H1 (cell line): ENCODE results near the gene NBEA. TPM values are rescaled to one million over a fixed set of nuclear protein-coding genes. Genes with fewer than 3 reads are reported as not detected.

Source experiments
- CTCF ChIA-PET: fragments of 300-600 bp; sonication (Branson Sonifier 250); formaldehyde crosslinking; loops from one replicate; lab custom pipeline; 2021; ENCODE audit not compliant: partially characterized antibody; lab: Charles Lee
- POLR2A ChIA-PET: fragments of 300-600 bp; sonication (Branson Sonifier 250); formaldehyde crosslinking; loops from one replicate; lab custom pipeline; 2021; ENCODE audit warnings: inconsistent platforms; ENCODE audit not compliant: partially characterized antibody; lab: Charles Lee
- DNase-seq, 2 experiments: peaks; one replicate each; pipeline versions ENCODE4 v3.0.0 to v3.0.0-alpha.2; 2010 to 2022; ENCODE audit warnings: low spot score in 2 of 2, low read depth in 1 of 2, mixed read lengths in 1 of 2
- FAIRE-seq: peaks from 2 replicates; lab custom pipeline; 2011; peaks lifted over from hg19 to GRCh38; lab: Jason Lieb, UNC
- H2AFZ ChIP-seq: 2 replicates; pipeline ENCODE4 v1.8.1; 2012; ENCODE audit warnings: low read length, inconsistent platforms
- H2AK5ac ChIP-seq: 2 replicates; pipeline ENCODE4 v1.6.1; 2013; ENCODE audit warnings: low read depth, low read length
- H2BK120ac ChIP-seq: replicated peaks from 2 replicates; pipeline ENCODE3; 2013; ENCODE audit warnings: low read depth, low read length, inconsistent platforms
- H2BK12ac ChIP-seq: 2 replicates; pipeline ENCODE4 v1.6.1; 2013; ENCODE audit warnings: low read depth, low read length
- H2BK15ac ChIP-seq: 2 replicates; pipeline ENCODE4 v1.6.1; 2013; ENCODE audit warnings: low read length
- H2BK20ac ChIP-seq: 2 replicates; pipeline ENCODE4 v1.6.1; 2013; ENCODE audit warnings: low read length
- H2BK5ac ChIP-seq: 2 replicates; pipeline ENCODE4 v1.6.1; 2013; ENCODE audit warnings: low read depth, low read length
- H3K14ac ChIP-seq: 2 replicates; pipeline ENCODE4 v1.6.1; 2013; ENCODE audit warnings: inconsistent platforms; ENCODE audit not compliant: insufficient read length
- H3K18ac ChIP-seq: 2 replicates; pipeline ENCODE4 v1.6.1; 2013; ENCODE audit warnings: low read length; ENCODE audit errors: extremely low read depth
- H3K23ac ChIP-seq: 2 replicates; pipeline ENCODE4 v1.6.1; 2013; ENCODE audit warnings: inconsistent platforms; ENCODE audit not compliant: insufficient read length
- H3K23me2 ChIP-seq: 2 replicates; pipeline ENCODE4 v1.6.1; 2013; ENCODE audit warnings: low read depth, low read length
- H3K27ac ChIP-seq: 2 replicates; pipeline ENCODE4 v1.6.1; 2011; ENCODE audit warnings: low read depth, low read length, inconsistent platforms
- H3K27me3 ChIP-seq, 4 experiments: replicated peaks in 1 of 4; 1 replicate in 1 of 4; 2 replicates in 3 of 4; pipeline versions ENCODE4 v1.6.1 to v1.8.1; 2011 to 2013; ENCODE audit warnings: low read length in 3 of 4, mild to moderate bottlenecking in 3 of 4, inconsistent platforms in 2 of 4, mixed read lengths in 2 of 4, moderate library complexity in 1 of 4; ENCODE audit not compliant: control insufficient read depth in 3 of 4, insufficient read depth in 3 of 4; ENCODE audit errors: extremely low read depth in 1 of 4
- H3K36me3 ChIP-seq, 4 experiments: 2 replicates each; pipeline versions ENCODE4 v1.6.1 to v1.8.1; 2011 to 2013; ENCODE audit warnings: mild to moderate bottlenecking in 4 of 4, low read length in 3 of 4, moderate library complexity in 2 of 4, control low read depth in 1 of 4, inconsistent platforms in 1 of 4; ENCODE audit not compliant: insufficient read depth in 4 of 4, control insufficient read depth in 2 of 4
- H3K4ac ChIP-seq: replicated peaks from 2 replicates; pipeline ENCODE3; 2013; ENCODE audit warnings: low read length, low read depth, mixed read lengths, inconsistent platforms; ENCODE audit not compliant: insufficient read length
- H3K4me1 ChIP-seq, 4 experiments: replicated peaks in 1 of 4; 1 replicate in 1 of 4; 2 replicates in 3 of 4; pipeline versions ENCODE4 v1.6.1 to v1.8.1; 2011 to 2013; ENCODE audit warnings: low read length in 3 of 4, inconsistent platforms in 2 of 4, mixed read lengths in 1 of 4; ENCODE audit not compliant: insufficient read depth in 4 of 4, control insufficient read depth in 3 of 4
- H3K4me2 ChIP-seq, 2 experiments: 2 replicates each; pipeline versions ENCODE4 v1.6.1 to v1.8.1; 2011 to 2013; ENCODE audit warnings: low read depth in 2 of 2, low read length in 2 of 2, control low read depth in 1 of 2, inconsistent platforms in 1 of 2, mild to moderate bottlenecking in 1 of 2; ENCODE audit not compliant: insufficient read depth in 1 of 2
- H3K4me3 ChIP-seq, 4 experiments: fragments of 200-600, 300-600 bp in 1 of 4; sonication (generic), shearing (Covaris generic), sonication (Bioruptor Twin) in 1 of 4; 2 replicates each; pipeline versions ENCODE4 v1.5.1 to v1.8.1; 2011 to 2016; ENCODE audit warnings: low read length in 4 of 4, low read depth in 3 of 4, control low read depth in 2 of 4, inconsistent platforms in 2 of 4, mild to moderate bottlenecking in 2 of 4, mixed read lengths in 1 of 4, moderate library complexity in 1 of 4; ENCODE audit not compliant: insufficient read depth in 2 of 4; ENCODE audit errors: extremely low read depth in 1 of 4
- H3K56ac ChIP-seq: replicated peaks from 2 replicates; pipeline ENCODE3; 2013; ENCODE audit warnings: low read depth, mild to moderate bottlenecking, mixed read lengths, low read length, inconsistent platforms; ENCODE audit not compliant: insufficient read length
- H3K79me1 ChIP-seq: 2 replicates; pipeline ENCODE4 v1.6.1; 2013; ENCODE audit warnings: low read depth, low read length, control low read depth
- H3K79me2 ChIP-seq, 2 experiments: 2 replicates each; pipeline versions ENCODE4 v1.6.1 to v1.8.1; 2012 to 2013; ENCODE audit warnings: low read length in 2 of 2, mild to moderate bottlenecking in 2 of 2, inconsistent platforms in 1 of 2; ENCODE audit not compliant: insufficient read depth in 2 of 2, control insufficient read depth in 1 of 2
- H3K9ac ChIP-seq, 4 experiments: replicated peaks in 1 of 4; 1 replicate in 1 of 4; 2 replicates in 3 of 4; pipeline versions ENCODE4 v1.6.1 to v1.8.1; 2011 to 2013; ENCODE audit warnings: low read depth in 3 of 4, low read length in 3 of 4, control low read depth in 2 of 4, mild to moderate bottlenecking in 2 of 4, moderate library complexity in 2 of 4, inconsistent platforms in 1 of 4; ENCODE audit errors: extremely low read depth in 1 of 4
- H3K9me3 ChIP-seq, 2 experiments: 2 replicates each; pipeline versions ENCODE4 v1.6.1 to v1.8.1; 2012 to 2013; ENCODE audit warnings: mild to moderate bottlenecking in 2 of 2, moderate library complexity in 2 of 2, control low read depth in 1 of 2, inconsistent platforms in 1 of 2, low read depth in 1 of 2, low read length in 1 of 2, mixed read lengths in 1 of 2; ENCODE audit not compliant: insufficient read depth in 2 of 2
- H4K20me1 ChIP-seq, 2 experiments: replicated peaks in 1 of 2; 2 replicates each; pipeline versions ENCODE3 to v1.8.1; 2011 to 2013; ENCODE audit warnings: inconsistent platforms in 2 of 2, low read length in 2 of 2, mild to moderate bottlenecking in 1 of 2; ENCODE audit not compliant: insufficient read depth in 2 of 2, control insufficient read depth in 1 of 2
- H4K5ac ChIP-seq: 2 replicates; pipeline ENCODE4 v1.6.1; 2013; ENCODE audit warnings: low read length, low read depth, mixed read lengths, inconsistent platforms; ENCODE audit not compliant: insufficient read length
- H4K8ac ChIP-seq: 2 replicates; pipeline ENCODE4 v1.8.0; 2013; ENCODE audit warnings: mild to moderate bottlenecking, moderate library complexity, low read length, inconsistent platforms; ENCODE audit not compliant: insufficient read depth; ENCODE audit errors: extremely low read depth
- H4K91ac ChIP-seq: replicated peaks from 2 replicates; pipeline ENCODE3; 2013; ENCODE audit warnings: low read length, mixed read lengths, inconsistent platforms; ENCODE audit not compliant: insufficient read length
- ATF3 ChIP-seq: IDR thresholded peaks from 2 replicates; pipeline ENCODE4 v1.6.1; 2011; ENCODE audit warnings: low read depth, mild to moderate bottlenecking, low read length; ENCODE audit not compliant: insufficient read depth
- BCL11A ChIP-seq, 2 experiments: IDR thresholded peaks; one replicate each; pipeline ENCODE4 v1.6.1; 2011; ENCODE audit warnings: low read depth in 2 of 2, low read length in 2 of 2, mild to moderate bottlenecking in 2 of 2
- BRCA1 ChIP-seq: IDR thresholded peaks from 2 replicates; pipeline ENCODE4 v1.6.1; 2012; ENCODE audit warnings: low read depth, low read length, improper control_type of control experiment
- CREB1 ChIP-seq: IDR thresholded peaks from 2 replicates; pipeline ENCODE4 v1.6.1; 2012; ENCODE audit warnings: inconsistent platforms
- E2F6 ChIP-seq: IDR thresholded peaks from 2 replicates; pipeline ENCODE4 v1.6.1; 2012; ENCODE audit warnings: inconsistent platforms
- FOSL1 ChIP-seq: IDR thresholded peaks from 2 replicates; pipeline ENCODE4 v1.6.1; 2011; ENCODE audit warnings: mild to moderate bottlenecking, low read depth, low read length, moderate library complexity; ENCODE audit not compliant: insufficient read depth
- HDAC2 ChIP-seq, 2 experiments: fragments of 300-600 bp in 1 of 2; sonication (generic) in 1 of 2; IDR thresholded peaks; 2 replicates each; pipeline ENCODE4 v1.6.1; 2011 to 2012; ENCODE audit warnings: low read depth in 2 of 2, low read length in 2 of 2, mild to moderate bottlenecking in 2 of 2, moderate library complexity in 2 of 2, borderline replicate concordance in 1 of 2, inconsistent platforms in 1 of 2
- JUND ChIP-seq: IDR thresholded peaks from 2 replicates; pipeline ENCODE4 v1.6.1; 2011; ENCODE audit warnings: mild to moderate bottlenecking, improper control_type of control experiment, low read length
- POLR2A ChIP-seq, 2 experiments: IDR thresholded peaks; 1 replicate in 1 of 2; 2 replicates in 1 of 2; pipeline ENCODE4 v1.6.1; 2011; ENCODE audit warnings: low read depth in 2 of 2, low read length in 2 of 2, mild to moderate bottlenecking in 2 of 2; ENCODE audit errors: control extremely low read depth in 1 of 2
- POU5F1 ChIP-seq: IDR thresholded peaks from 2 replicates; pipeline ENCODE4 v1.6.1; 2011; ENCODE audit warnings: low read depth, mild to moderate bottlenecking, low read length, moderate library complexity
- RFX5 ChIP-seq: IDR thresholded peaks from 2 replicates; pipeline ENCODE4 v1.6.1; 2011; ENCODE audit warnings: low read depth, low read length, improper control_type of control experiment, borderline replicate concordance
- SIRT6 ChIP-seq: IDR thresholded peaks from one replicate; pipeline ENCODE4 v1.7.1; 2012; ENCODE audit warnings: low read length, inconsistent platforms
- SP4 ChIP-seq: IDR thresholded peaks from 2 replicates; pipeline ENCODE4 v1.6.1; 2012; ENCODE audit warnings: low read length, inconsistent platforms
- TBP ChIP-seq: IDR thresholded peaks from 2 replicates; pipeline ENCODE4 v1.6.1; 2011; ENCODE audit warnings: low read depth, low read length, improper control_type of control experiment
- TCF12 ChIP-seq: IDR thresholded peaks from 2 replicates; pipeline ENCODE4 v1.6.1; 2011; ENCODE audit warnings: low read depth, mild to moderate bottlenecking, low read length
- WGBS, 2 experiments: shearing (Covaris generic) in 1 of 2; methylation state at CpG; one replicate each; pipeline versions ENCODE4 v1.1.6 to v1.1.7; 2013 to 2015; ENCODE audit warnings: low lambda C conversion rate in 2 of 2, mixed read lengths in 2 of 2, inconsistent platforms in 1 of 2, low coverage in 1 of 2, missing lambda C conversion rate in 1 of 2; ENCODE audit not compliant: insufficient replicate concordance in 2 of 2, insufficient coverage in 1 of 2, insufficient read length in 1 of 2; ENCODE audit errors: extremely low coverage in 1 of 2, missing lambda C conversion rate in 1 of 2; 5-methylcytosine and 5-hydroxymethylcytosine counted together
- polyA plus RNA-seq, 7 experiments: library from polyadenylated mRNA; depleted of rRNA in 3 of 7; stranded (reverse) in 5 of 7; unstranded in 2 of 7; fragments of >200 nt in 5 of 7; fragments of 200-250 nt in 2 of 7; gene quantifications; 1 replicate in 5 of 7; 2 replicates in 1 of 7; 4 replicates in 1 of 7; pipeline versions ENCODE4 v1.2.1 to v1.2.3, GENCODE V29; 2011 to 2013; ENCODE audit warnings: missing spikeins in 2 of 7, mixed read lengths in 2 of 7
- total RNA-seq: library from RNA; stranded (reverse); fragmentation: NEBNext Ultra II Directional; extraction: Animal tissue kit (Norgen Biotek cat#: 25700); gene quantifications from 2 replicates; pipeline ENCODE4 v1.2.1, GENCODE V29; 2021

Gene NBEA
- total and polyA plus RNA-seq, 2 of the 8 experiments (the other 6 are each of a cell fraction or from before 2014, with no cell fraction given): 14.2 to 21.5 TPM

- ChIA-PET CTCF (no interaction called here), POLR2A (no interaction called here)
- no peak overlapping the region for H3K4me2 ChIP-seq
- no peak for TF ChIP-seq FOSL1
- no peak for TF ChIP-seq TBP
- TF ChIP-seq JUND: no peak
- no peak for TF ChIP-seq SIRT6
- TF ChIP-seq ATF3: no peak
- TF ChIP-seq SP4: no peak
- TF ChIP-seq E2F6: no peak
- no peak for TF ChIP-seq CREB1
- no peak for TF ChIP-seq RFX5
- TF ChIP-seq TCF12: no peak
- no peak for TF ChIP-seq HDAC2 (IDR thresholded peaks at IDR 0.05; ENCODE audit: borderline replicate concordance in 1 of 2, low read depth in 2 of 2, low read length in 2 of 2)
- TF ChIP-seq BRCA1: no peak
- TF ChIP-seq POLR2A (IDR thresholded peaks at IDR 0.05; ENCODE audit: control extremely low read depth in 1 of 2, low read depth in 2 of 2, low read length in 2 of 2): no peak
- TF ChIP-seq POU5F1: no peak
- TF ChIP-seq BCL11A (IDR thresholded peaks at IDR 0.05; ENCODE audit: low read depth in 2 of 2, low read length in 2 of 2): no peak
Measured at GRCh38 chr13:35484384-35484783, 542.3 kb downstream of the NBEA start.

More at GRCh38 chr13:35484384-35484783, 542.3 kb downstream of the NBEA start:
- no peak overlapping the region for H3K23ac ChIP-seq
- H2BK12ac ChIP-seq: no peak overlapping the region
- H3K14ac ChIP-seq: no peak overlapping the region
- no peaks in the 10 kb centered on the region for H3K79me2 ChIP-seq
- H2BK5ac ChIP-seq: no peak overlapping the region
- H2AK5ac ChIP-seq: no peak overlapping the region
- no peak overlapping the region for H2BK120ac ChIP-seq
- H3K56ac ChIP-seq: no peak overlapping the region
- no peak overlapping the region for H3K27ac ChIP-seq
- no peaks in the 10 kb centered on the region for H3K36me3 ChIP-seq
- no peaks in the 10 kb centered on the region for H3K79me1 ChIP-seq
- H2AFZ ChIP-seq: no peak overlapping the region
- no peaks in the 10 kb centered on the region for H3K23me2 ChIP-seq
- no peak overlapping the region for H4K8ac ChIP-seq
- H2BK15ac ChIP-seq: no peak overlapping the region
- H3K9ac ChIP-seq: no peak overlapping the region; a peak in 1 of 7 replicates
- 94% methylated on average over 2 of the region's 2 CpGs; no CpG with 5 or more reads in 1 of the 2 experiments for WGBS, 2 experiments
- DNase-seq: no peak
- no peak overlapping the region for H3K18ac ChIP-seq
- H3K4me1 ChIP-seq: no peaks in the 10 kb centered on the region; a peak in 1 of 7 replicates
- no peaks in the 10 kb centered on the region for H4K20me1 ChIP-seq
- H3K4ac ChIP-seq: no peak overlapping the region
- H3K4me3 ChIP-seq: no peak overlapping the region
- H3K27me3 ChIP-seq: no peaks in the 10 kb centered on the region; a peak in 2 of 7 replicates
- H3K9me3 ChIP-seq: no peaks in the 10 kb centered on the region
- FAIRE-seq: no peak
- no peak overlapping the region for H4K5ac ChIP-seq
- no peak overlapping the region for H4K91ac ChIP-seq
- no peak overlapping the region for H2BK20ac ChIP-seq
